ENCODE results near the gene NCR3LG1. TPM values are rescaled to one million over a fixed set of nuclear protein-coding genes. Genes with fewer than 3 reads are reported as not detected.

NCR3LG1 gene
- total and polyA plus RNA-seq, 2 donors from 2014 or later, result 0.71 to 4.5 TPM

DNA sequence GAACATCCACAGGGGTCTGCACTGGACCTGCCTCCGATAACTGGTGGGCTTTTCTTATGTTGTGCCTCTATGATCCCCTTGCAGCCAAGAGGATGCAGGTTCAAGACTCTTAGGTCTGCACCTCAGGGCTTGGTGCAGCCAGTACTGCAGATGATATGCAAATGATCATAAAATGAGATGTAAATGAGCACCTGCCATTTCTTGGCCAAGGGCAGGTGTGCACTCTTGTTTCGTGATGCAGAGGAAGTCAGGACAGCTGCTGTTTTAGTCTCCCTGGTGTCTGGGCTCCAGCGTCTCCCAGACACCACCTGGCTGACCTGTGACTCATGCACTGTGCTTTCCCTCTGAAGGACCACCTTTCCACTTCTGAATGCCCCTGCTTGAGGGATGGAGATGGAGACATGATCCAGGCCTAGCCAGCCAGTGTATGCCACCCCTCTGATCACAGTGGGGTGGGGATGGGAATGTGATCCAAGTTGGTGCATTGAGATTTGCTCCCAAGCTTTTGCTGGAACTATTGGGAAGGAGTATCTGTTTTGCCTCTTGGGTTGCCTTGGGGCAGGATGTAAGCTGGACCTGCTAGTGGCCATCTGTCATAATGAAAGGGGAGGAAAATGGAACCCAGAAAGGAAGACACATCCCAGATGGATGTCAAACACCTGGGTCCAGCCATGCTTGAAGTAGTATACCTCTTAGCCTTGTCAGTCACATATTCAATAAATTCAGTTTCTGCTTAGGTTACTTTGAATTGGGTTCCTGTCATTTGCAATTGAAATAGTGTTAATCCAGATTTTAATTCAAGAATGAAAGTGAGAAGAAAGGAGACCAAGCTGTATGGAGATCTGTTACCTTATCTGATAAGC is 40.1 kb downstream of the NCR3LG1 start:
- no peak overlapping the region for H3K27ac ChIP-seq (ENCODE audit: low read depth in 2 of 2, low read length in 2 of 2)
- peaks cover 0 to 2% (median 0%) of the 10 kb centered on the region in 3 donors for H3K4me1 ChIP-seq (ENCODE audit: control insufficient read depth in 2 of 3, insufficient read depth in 2 of 3, low read depth in 1 of 3, low read length in 3 of 3)
- TF ChIP-seq, protein P1, sequence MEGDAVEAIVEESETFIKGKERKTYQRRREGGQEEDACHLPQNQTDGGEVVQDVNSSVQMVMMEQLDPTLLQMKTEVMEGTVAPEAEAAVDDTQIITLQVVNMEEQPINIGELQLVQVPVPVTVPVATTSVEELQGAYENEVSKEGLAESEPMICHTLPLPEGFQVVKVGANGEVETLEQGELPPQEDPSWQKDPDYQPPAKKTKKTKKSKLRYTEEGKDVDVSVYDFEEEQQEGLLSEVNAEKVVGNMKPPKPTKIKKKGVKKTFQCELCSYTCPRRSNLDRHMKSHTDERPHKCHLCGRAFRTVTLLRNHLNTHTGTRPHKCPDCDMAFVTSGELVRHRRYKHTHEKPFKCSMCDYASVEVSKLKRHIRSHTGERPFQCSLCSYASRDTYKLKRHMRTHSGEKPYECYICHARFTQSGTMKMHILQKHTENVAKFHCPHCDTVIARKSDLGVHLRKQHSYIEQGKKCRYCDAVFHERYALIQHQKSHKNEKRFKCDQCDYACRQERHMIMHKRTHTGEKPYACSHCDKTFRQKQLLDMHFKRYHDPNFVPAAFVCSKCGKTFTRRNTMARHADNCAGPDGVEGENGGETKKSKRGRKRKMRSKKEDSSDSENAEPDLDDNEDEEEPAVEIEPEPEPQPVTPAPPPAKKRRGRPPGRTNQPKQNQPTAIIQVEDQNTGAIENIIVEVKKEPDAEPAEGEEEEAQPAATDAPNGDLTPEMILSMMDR (IDR thresholded peaks at IDR 0.05; ENCODE audit: borderline replicate concordance, extremely low read depth, insufficient read depth), result no peak
- no peak overlapping the region for H3K4me3 ChIP-seq (ENCODE audit: low read length in 3 of 3)
- H3K9me3 ChIP-seq (ENCODE audit: control insufficient read depth in 2 of 3, insufficient read depth in 1 of 3, low read length in 3 of 3), result no peaks in the 10 kb centered on the region
- no peak for DNase-seq
- no peak for FAIRE-seq
- intact Hi-C loops (cut with DNase I), result no loop called here
- no peak overlapping the region for H3K9ac ChIP-seq (ENCODE audit: low read length in 3 of 3)
- no peaks in the 10 kb centered on the region for H3K27me3 ChIP-seq (ENCODE audit: control insufficient read depth, insufficient read depth, low read length)
- H3K36me3 ChIP-seq (ENCODE audit: control insufficient read depth in 2 of 3, insufficient read depth in 3 of 3, low read length in 3 of 3), result no peaks in the 10 kb centered on the region

DNA sequence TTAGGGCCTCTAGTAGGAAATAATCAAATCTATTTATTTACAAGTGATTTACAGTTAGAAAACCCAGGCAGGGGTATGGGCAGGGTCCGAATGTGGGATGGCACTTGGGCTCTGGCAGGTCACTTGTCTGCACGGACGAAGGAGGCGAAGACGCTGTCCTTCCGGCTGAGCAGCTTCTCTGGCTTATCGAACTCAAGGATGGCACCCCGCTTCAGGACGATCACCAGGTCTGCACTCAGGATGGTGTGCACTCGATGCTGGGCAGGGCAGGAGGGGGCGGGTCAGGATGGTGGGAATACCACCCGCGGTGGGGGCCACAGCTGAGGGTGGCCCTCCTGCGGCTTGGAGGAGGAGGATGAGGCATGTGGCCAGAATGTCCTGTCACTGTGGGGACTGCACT is 41.3 kb downstream of the NCR3LG1 start:
- Histone ChIP-seq H3K9me3 (ENCODE audit: control insufficient read depth in 2 of 3, insufficient read depth in 1 of 3, low read length in 3 of 3) (no peaks in the 10 kb centered on the region), H3K9ac (ENCODE audit: low read length in 3 of 3) (no peak overlapping the region), H3K4me3 (ENCODE audit: low read length in 3 of 3) (no peak overlapping the region), H3K4me1 (ENCODE audit: control insufficient read depth in 2 of 3, insufficient read depth in 2 of 3, low read depth in 1 of 3, low read length in 3 of 3) (no peaks in the 10 kb centered on the region), H3K27ac (ENCODE audit: low read depth in 2 of 2, low read length in 2 of 2) (no peak overlapping the region), H3K36me3 (ENCODE audit: control insufficient read depth in 2 of 3, insufficient read depth in 3 of 3, low read length in 3 of 3) (no peaks in the 10 kb centered on the region), H3K27me3 (ENCODE audit: control insufficient read depth, insufficient read depth, low read length) (no peaks in the 10 kb centered on the region)
- TF ChIP-seq, protein P1 (IDR thresholded peaks at IDR 0.05; ENCODE audit: borderline replicate concordance, extremely low read depth, insufficient read depth), result no peak
- DNase-seq (no peak), FAIRE-seq (no peak)
- intact Hi-C loops (cut with DNase I), result no loop called here

DNA sequence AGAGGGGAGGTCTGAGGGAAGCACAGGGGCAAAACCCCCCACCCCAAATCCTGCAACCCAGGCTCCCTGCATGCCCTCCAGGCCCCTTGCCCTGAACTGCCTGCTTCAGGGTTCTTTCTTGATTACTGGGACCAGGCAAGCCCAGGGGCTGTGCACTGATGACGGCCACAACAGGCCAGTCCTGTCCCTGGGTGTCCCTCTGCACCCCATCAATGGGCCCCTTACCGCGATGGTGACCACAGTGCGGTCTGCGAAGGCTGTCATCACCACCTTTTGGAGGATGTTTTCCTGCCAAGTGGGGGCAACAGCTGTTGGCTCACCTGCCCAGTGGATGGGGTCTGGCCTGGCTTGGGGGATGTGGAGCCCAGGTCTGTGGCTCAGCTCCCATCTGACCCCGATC is 41.9 kb downstream of the NCR3LG1 start:
- Histone ChIP-seq H3K27ac (ENCODE audit: low read depth in 2 of 2, low read length in 2 of 2) (no peak overlapping the region), H3K27me3 (ENCODE audit: control insufficient read depth, insufficient read depth, low read length) (no peaks in the 10 kb centered on the region), H3K4me3 (ENCODE audit: low read length in 3 of 3) (no peak overlapping the region), H3K9me3 (ENCODE audit: control insufficient read depth in 2 of 3, insufficient read depth in 1 of 3, low read length in 3 of 3) (no peaks in the 10 kb centered on the region), H3K4me1 (ENCODE audit: control insufficient read depth in 2 of 3, insufficient read depth in 2 of 3, low read depth in 1 of 3, low read length in 3 of 3) (no peaks in the 10 kb centered on the region), H3K36me3 (ENCODE audit: control insufficient read depth in 2 of 3, insufficient read depth in 3 of 3, low read length in 3 of 3) (no peaks in the 10 kb centered on the region), H3K9ac (ENCODE audit: low read length in 3 of 3) (no peak overlapping the region)
- FAIRE-seq, result no peak
- TF ChIP-seq, protein P1 (IDR thresholded peaks at IDR 0.05; ENCODE audit: borderline replicate concordance, extremely low read depth, insufficient read depth), result no peak
- no peak for DNase-seq
- intact Hi-C loops (cut with DNase I), result no loop called here
